ENCODE measurements around the gene CAPG. TPM values are rescaled to one million over a fixed set of nuclear protein-coding genes. Genes with fewer than 3 reads are reported as not detected.

The CAPG gene
- total and polyA plus RNA-seq, 7 donors: 20.9 to 230 (median 33.0) TPM

- Histone ChIP-seq H3K36me3 (peaks cover 0 to 60% (median 10%) of the 10 kb centered on the region in 4 donors), H3K4me3 (no peak overlapping the region), H3K27ac (no peak overlapping the region), H3K27me3 (no peaks in the 10 kb centered on the region), H3K9me3 (no peaks in the 10 kb centered on the region), H3K4me1 (no peaks in the 10 kb centered on the region)
- 94 to 96% methylated on average over 5 of the region's 5 CpGs for WGBS, 2 donors
- TF ChIP-seq, protein P1, sequence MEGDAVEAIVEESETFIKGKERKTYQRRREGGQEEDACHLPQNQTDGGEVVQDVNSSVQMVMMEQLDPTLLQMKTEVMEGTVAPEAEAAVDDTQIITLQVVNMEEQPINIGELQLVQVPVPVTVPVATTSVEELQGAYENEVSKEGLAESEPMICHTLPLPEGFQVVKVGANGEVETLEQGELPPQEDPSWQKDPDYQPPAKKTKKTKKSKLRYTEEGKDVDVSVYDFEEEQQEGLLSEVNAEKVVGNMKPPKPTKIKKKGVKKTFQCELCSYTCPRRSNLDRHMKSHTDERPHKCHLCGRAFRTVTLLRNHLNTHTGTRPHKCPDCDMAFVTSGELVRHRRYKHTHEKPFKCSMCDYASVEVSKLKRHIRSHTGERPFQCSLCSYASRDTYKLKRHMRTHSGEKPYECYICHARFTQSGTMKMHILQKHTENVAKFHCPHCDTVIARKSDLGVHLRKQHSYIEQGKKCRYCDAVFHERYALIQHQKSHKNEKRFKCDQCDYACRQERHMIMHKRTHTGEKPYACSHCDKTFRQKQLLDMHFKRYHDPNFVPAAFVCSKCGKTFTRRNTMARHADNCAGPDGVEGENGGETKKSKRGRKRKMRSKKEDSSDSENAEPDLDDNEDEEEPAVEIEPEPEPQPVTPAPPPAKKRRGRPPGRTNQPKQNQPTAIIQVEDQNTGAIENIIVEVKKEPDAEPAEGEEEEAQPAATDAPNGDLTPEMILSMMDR (IDR thresholded peaks at IDR 0.05): no peak
- no peak for TF ChIP-seq POLR2AphosphoS5 (IDR thresholded peaks at IDR 0.05)
- TF ChIP-seq EP300 (IDR thresholded peaks at IDR 0.05): no peak
- TF ChIP-seq POLR2A (IDR thresholded peaks at IDR 0.05): no peak
- intact Hi-C loops (cut with DNase I): no loop called here
- no peak for DNase-seq
These were observed 33.7 kb downstream of the CAPG start for GRCh38 chr2:85376291-85377065.

DNA sequence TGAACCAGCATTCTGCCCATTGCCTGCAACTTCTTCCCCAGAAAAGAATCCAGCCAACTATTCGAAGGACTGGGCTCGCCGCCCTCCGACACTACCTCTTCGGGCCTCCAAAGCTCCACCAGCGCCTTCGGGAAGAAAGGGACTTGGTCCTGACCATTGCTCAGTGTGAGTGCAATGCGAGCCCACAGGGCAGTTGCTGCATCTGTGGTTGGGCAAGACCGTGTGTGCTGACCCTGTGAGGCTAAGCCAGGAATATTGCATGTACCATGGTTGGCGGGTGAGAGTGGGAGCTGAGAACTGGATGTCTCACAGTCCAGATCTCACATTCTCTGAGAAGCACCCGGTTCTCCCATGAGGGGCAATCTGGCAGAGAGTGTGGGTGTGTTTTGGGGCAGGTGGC lies 39.1 kb downstream of the CAPG start:
- intact Hi-C loops (cut with DNase I): no loop called here
- 97% methylated on average over 11 of the region's 11 CpGs for WGBS, 2 donors
- no peak overlapping the region for H3K4me3 ChIP-seq
- no peaks in the 10 kb centered on the region for H3K4me1 ChIP-seq
- TF ChIP-seq EP300 (IDR thresholded peaks at IDR 0.05) (no peak), POLR2A (IDR thresholded peaks at IDR 0.05) (no peak), POLR2AphosphoS5 (IDR thresholded peaks at IDR 0.05) (no peak)
- TF ChIP-seq, protein P1 (IDR thresholded peaks at IDR 0.05): no peak
- DNase-seq: no peak
- H3K27me3 ChIP-seq: no peaks in the 10 kb centered on the region
- no peaks in the 10 kb centered on the region for H3K9me3 ChIP-seq
- H3K27ac ChIP-seq: no peak overlapping the region
- peaks cover 0 to 29% (median 4%) of the 10 kb centered on the region in 4 donors for H3K36me3 ChIP-seq

GRCh38 chr2:85369500-85369899 lies 40.7 kb downstream of the CAPG start:
- H3K4me3 ChIP-seq: no peak overlapping the region
- no peaks in the 10 kb centered on the region for H3K4me1 ChIP-seq
- H3K27ac ChIP-seq: no peak overlapping the region
- no peaks in the 10 kb centered on the region for H3K9me3 ChIP-seq
- DNase-seq: no peak
- WGBS, 2 donors: 29 to 65% methylated on average over 5 of the region's 5 CpGs
- intact Hi-C loops (cut with DNase I): no loop called here
- no peaks in the 10 kb centered on the region for H3K27me3 ChIP-seq
- peaks cover 0 to 28% (median 4%) of the 10 kb centered on the region in 4 donors for H3K36me3 ChIP-seq
- TF ChIP-seq EP300 (IDR thresholded peaks at IDR 0.05): no peak
- no peak for TF ChIP-seq POLR2AphosphoS5 (IDR thresholded peaks at IDR 0.05)
- TF ChIP-seq, protein P1 (IDR thresholded peaks at IDR 0.05): no peak
- TF ChIP-seq POLR2A (IDR thresholded peaks at IDR 0.05): no peak

DNA sequence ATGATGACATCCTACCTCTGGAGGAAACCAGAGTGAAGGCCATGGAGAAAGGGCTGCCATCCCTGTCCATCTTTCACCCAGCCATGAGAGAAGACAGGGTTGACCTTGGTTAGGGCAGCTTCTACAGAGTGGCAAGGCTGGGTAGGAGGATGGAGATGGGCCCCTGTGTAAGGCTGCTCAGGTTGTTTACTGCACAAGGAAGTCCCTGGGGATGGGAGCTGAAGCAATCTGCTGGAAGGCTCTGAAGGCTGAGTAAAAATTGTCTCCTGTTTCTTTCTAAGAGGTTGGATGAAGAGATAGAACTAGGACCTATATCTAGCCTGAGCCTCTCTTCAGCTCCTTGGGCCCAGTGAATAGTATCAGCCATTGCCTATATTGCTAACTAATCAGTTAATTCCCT lies 41.2 kb downstream of the CAPG start:
- intact Hi-C loops (cut with DNase I): no loop called here
- peaks cover 0 to 28% (median 4%) of the 10 kb centered on the region in 4 donors for H3K36me3 ChIP-seq

More for the DNA sequence above, 41.2 kb downstream of the CAPG start:
- H3K4me3 ChIP-seq: no peak overlapping the region
- no peaks in the 10 kb centered on the region for H3K9me3 ChIP-seq
- H3K4me1 ChIP-seq: no peaks in the 10 kb centered on the region
- H3K27me3 ChIP-seq: no peaks in the 10 kb centered on the region
- TF ChIP-seq EP300 (IDR thresholded peaks at IDR 0.05) (no peak), POLR2AphosphoS5 (IDR thresholded peaks at IDR 0.05) (no peak), POLR2A (IDR thresholded peaks at IDR 0.05) (no peak)
- TF ChIP-seq, protein P1 (IDR thresholded peaks at IDR 0.05): no peak
- H3K27ac ChIP-seq: no peak overlapping the region
- no peak for DNase-seq

Data from sigmoid colon (tissue), 7 donors.